BJ (cell line): ENCODE results near the gene RANBP3. TPM values are rescaled to one million over a fixed set of nuclear protein-coding genes. Genes with fewer than 3 reads are reported as not detected.

Experiments used
- CTCF ChIA-PET: fragments of 350-600 bp; formaldehyde crosslinking; extraction: SDS; loops from one replicate; lab custom pipeline; 2021; ENCODE audit warnings: antibody characterized with exemption, inconsistent platforms; lab: Yijun Ruan, JAX
- POLR2A ChIA-PET: fragments of 300-600 bp; sonication (Branson Sonifier 250); formaldehyde crosslinking; extraction: SDS; loops from one replicate; lab custom pipeline; 2021; ENCODE audit warnings: antibody characterized with exemption; lab: Charles Lee
- DNase-seq: peaks from one replicate; pipeline ENCODE4 v3.0.0-alpha.2; 2011; ENCODE audit warnings: low read depth
- H3K27me3 ChIP-seq: 2 replicates; pipeline ENCODE4 v1.6.0; 2011; ENCODE audit warnings: low read length; ENCODE audit not compliant: control insufficient read depth, insufficient read depth
- H3K36me3 ChIP-seq: 2 replicates; pipeline ENCODE4 v1.5.1; 2011; ENCODE audit warnings: low read length; ENCODE audit not compliant: control insufficient read depth, insufficient read depth
- H3K4me3 ChIP-seq: 2 replicates; pipeline ENCODE4 v1.5.1; 2011; ENCODE audit warnings: low read depth, mild to moderate bottlenecking, control low read depth, low read length
- polyA plus RNA-seq: library from polyadenylated mRNA; depleted of rRNA; stranded (reverse); fragments of >200 nt; gene quantifications from 2 replicates; pipeline ENCODE4 v1.2.3, GENCODE V29; 2011
- TF ChIP-seq, protein P1 (sequence below): IDR thresholded peaks from 2 replicates; pipeline ENCODE4 v1.5.1; 2011; ENCODE audit warnings: low read depth, mild to moderate bottlenecking, control low read depth, inconsistent platforms, low read length, moderate library complexity; ENCODE audit not compliant: insufficient read depth

RANBP3 gene
- polyA plus RNA-seq, 1 experiment, result 68.6 TPM

DNA sequence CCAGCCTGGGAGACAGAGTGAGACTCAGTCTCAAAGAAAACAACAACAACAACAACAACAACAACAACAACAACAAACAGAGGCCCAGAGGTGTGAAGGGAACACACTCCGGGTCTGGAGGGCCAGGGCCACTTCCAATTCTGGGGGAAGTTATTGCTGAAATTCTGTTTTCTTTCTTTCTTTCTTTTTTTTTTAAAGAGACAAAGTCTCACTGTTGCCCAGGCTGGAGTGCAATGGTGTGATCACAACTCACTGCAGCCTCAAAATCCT lies 67.4 kb downstream of the RANBP3 start:
- H3K36me3 ChIP-seq, result peaks cover 8% of the 10 kb centered on the region
- no peaks in the 10 kb centered on the region for H3K27me3 ChIP-seq
- TF ChIP-seq, protein P1, sequence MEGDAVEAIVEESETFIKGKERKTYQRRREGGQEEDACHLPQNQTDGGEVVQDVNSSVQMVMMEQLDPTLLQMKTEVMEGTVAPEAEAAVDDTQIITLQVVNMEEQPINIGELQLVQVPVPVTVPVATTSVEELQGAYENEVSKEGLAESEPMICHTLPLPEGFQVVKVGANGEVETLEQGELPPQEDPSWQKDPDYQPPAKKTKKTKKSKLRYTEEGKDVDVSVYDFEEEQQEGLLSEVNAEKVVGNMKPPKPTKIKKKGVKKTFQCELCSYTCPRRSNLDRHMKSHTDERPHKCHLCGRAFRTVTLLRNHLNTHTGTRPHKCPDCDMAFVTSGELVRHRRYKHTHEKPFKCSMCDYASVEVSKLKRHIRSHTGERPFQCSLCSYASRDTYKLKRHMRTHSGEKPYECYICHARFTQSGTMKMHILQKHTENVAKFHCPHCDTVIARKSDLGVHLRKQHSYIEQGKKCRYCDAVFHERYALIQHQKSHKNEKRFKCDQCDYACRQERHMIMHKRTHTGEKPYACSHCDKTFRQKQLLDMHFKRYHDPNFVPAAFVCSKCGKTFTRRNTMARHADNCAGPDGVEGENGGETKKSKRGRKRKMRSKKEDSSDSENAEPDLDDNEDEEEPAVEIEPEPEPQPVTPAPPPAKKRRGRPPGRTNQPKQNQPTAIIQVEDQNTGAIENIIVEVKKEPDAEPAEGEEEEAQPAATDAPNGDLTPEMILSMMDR, result no peak
- ChIA-PET CTCF (no interaction called here), POLR2A (no interaction called here)
- DNase-seq, result no peak
- H3K4me3 ChIP-seq, result no peak overlapping the region

DNA sequence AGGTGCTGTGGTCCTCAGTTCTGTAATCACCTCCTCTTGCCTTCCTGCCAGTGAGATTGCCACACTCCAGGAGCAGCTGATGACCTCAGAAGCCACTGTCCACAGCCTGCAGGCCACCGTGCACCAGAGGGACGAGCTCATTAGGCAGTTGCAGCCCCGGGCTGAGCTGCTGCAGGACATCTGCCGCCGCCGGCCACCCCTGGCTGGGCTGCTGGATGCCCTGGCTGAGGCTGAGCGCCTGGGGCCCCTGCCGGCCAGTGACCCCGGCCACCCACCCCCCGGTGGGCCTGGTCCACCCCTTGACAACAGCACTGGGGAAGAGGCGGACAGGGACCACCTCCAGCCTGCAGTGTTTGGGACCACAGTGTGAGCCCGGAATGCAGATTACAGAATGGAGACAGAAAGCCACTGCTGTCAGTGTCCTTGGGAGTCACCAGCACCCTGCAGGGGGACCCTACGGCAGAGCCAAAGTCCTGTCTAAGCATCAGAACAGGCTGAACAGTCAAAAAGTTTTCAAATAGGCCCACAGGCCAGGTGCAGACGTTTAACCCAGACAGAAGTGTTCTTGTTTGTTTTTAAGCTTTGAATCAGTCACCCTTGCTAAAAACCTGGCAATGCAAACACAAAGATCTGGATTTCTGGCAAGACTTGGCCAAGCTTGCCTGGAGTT lies 69.0 kb downstream of the RANBP3 start:
- no peaks in the 10 kb centered on the region for H3K27me3 ChIP-seq
- H3K4me3 ChIP-seq, result no peak overlapping the region
- peaks cover 2% of the 10 kb centered on the region; the same call in 1 of the 2 replicates for H3K36me3 ChIP-seq
- no peak for DNase-seq
- CTCF ChIA-PET, result interaction anchor here (0.7 kb wide), 1 partner anchor 105 kb away, joined by 3 read pairs; no protein-coding TSS in a partner anchor
- TF ChIP-seq, protein P1, result no peak
- POLR2A ChIA-PET, result no interaction called here

DNA sequence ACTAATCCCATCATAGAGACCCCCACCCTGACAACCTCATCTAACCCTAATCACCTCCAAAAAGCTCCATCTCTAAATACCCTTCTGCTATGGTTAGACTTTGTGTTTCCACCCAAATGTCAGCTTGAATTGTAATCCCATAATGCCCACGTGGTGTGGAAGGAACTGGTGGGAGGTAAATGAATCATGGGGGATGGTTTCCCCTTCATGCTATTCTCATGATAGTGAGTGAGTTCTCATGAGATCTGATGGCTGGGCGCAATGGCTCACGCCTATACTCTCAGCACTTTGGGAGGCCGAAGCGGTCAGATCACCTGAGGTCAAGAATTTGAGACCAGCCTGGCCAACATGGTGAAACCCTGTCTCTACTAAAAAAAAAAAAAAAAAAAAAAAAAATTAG lies 70.7 kb downstream of the RANBP3 start:
- no peak for DNase-seq
- TF ChIP-seq, protein P1, result no peak
- ChIA-PET POLR2A (no interaction called here), CTCF (interaction anchor here (1.1 kb wide), 1 partner anchor 50 kb away, joined by 3 read pairs; no protein-coding TSS in a partner anchor)
- Histone ChIP-seq H3K4me3 (no peak overlapping the region), H3K36me3 (peaks cover 2% of the 10 kb centered on the region; the same call in 1 of the 2 replicates), H3K27me3 (no peaks in the 10 kb centered on the region)

DNA sequence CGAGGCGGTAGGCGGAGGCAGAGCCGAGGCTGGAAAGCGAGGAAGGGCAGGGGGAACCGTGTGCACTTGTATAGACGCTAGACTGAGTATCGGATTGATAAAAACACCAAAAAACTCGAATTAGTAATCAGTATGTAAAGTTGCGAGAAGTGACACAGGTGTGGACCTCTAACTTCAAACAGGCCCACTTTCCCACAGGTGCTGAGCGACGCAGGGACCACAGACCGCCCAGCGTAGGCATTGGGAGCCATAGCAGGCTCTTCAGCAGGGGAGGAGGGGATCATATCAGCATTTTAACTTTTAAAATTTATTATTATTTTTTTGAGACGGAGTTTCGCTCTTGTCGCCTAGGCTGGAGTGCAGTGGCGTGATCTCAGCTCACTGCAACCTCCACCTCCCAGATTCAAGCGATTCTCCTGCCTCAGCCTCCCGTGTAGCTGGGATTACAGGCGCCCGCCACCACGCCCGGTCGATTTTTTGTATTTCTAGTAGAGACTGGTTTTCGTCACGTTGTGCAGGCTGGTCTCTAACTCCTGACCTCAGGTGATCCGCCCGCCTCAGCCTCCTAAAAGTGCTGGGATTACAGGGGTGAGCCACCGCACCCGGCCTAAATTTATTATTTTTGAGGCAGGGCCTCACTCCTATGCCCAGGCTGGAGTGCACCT lies 72.7 kb downstream of the RANBP3 start:
- Histone ChIP-seq H3K4me3 (peak overlapping the region; percentile 100), H3K36me3 (peaks cover 4% of the 10 kb centered on the region), H3K27me3 (no peaks in the 10 kb centered on the region)
- POLR2A ChIA-PET, result no interaction called here
- TF ChIP-seq, protein P1, result no peak
- CTCF ChIA-PET, result interaction anchor here (4.2 to 5.3 kb wide), 2 partner anchors 13 to 101 kb away, joined by 21 to 40 read pairs; no protein-coding TSS in a partner anchor
- DNase-seq, result no peak

DNA sequence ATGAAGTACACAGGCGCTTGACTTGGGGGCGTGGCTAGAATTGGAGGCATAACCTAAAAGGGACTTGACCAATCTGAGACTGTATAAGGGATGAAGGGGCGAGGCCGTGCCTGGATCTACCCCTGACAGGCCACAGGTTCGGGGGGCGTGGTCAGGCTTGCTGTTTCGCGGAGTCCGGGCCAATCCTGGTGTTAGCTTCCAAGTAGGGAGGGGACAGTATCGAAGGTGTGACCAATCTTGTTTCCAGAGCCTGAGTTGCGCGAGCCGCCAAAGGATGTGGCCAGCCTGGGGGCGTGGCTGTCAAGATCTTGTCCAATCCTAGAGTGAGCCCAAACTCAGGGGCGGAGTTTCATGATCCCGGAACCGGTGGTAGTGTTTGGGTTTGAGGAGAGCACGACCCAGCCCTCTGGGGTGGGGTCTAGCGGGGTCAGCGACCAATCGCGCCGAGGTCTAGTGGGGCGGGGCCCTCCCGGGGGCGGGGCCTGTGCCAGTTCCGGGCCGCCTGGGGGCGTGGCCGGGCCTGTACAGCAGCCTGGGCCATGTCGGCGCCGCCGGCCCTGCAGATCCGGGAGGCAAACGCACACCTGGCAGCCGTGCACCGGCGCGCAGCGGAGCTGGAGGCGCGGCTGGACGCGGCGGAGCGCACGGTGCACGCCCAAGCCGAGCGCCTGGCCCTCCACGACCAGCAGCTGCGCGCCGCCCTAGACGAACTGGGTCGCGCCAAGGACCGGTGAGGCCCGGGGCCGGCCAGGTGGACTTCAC lies 73.4 kb downstream of the RANBP3 start, which contains the start of gene VMAC:
TSS of gene VMAC (plus strand) at position 521 of the 762 bp plus-strand sequence. CDS start at position 540, 19 bp downstream.
- Histone ChIP-seq H3K36me3 (peaks cover 7% of the 10 kb centered on the region), H3K27me3 (no peaks in the 10 kb centered on the region), H3K4me3 (peak within 1 kb of the TSS; percentile 100)
- DNase-seq, result peak; percentile 100
- POLR2A ChIA-PET, result interaction anchor here (0.6 to 1.0 kb wide), 2 partner anchors 34 to 76 kb away, joined by 3 read pairs; no protein-coding TSS in a partner anchor
- TF ChIP-seq, protein P1, result no peak
- CTCF ChIA-PET, result interaction anchor here (1.6 to 5.3 kb wide), 3 partner anchors 13 to 101 kb away, joined by 7 to 40 read pairs (median 21); no protein-coding TSS in a partner anchor
